NCI-H1930 (cell line): ENCODE data around the gene ST6GALNAC2.
"Not testable (repeated sequence)": the region's sequence is repeated elsewhere in the genome, so short reads cannot be mapped to it uniquely, and the experiment has no call there.

ENCODE experiments used
- DNase-seq, 2 experiments: peaks; one replicate each; lab custom pipeline; 2025; lab: John Stamatoyannopoulos, UW

The ST6GALNAC2 gene

DNA sequence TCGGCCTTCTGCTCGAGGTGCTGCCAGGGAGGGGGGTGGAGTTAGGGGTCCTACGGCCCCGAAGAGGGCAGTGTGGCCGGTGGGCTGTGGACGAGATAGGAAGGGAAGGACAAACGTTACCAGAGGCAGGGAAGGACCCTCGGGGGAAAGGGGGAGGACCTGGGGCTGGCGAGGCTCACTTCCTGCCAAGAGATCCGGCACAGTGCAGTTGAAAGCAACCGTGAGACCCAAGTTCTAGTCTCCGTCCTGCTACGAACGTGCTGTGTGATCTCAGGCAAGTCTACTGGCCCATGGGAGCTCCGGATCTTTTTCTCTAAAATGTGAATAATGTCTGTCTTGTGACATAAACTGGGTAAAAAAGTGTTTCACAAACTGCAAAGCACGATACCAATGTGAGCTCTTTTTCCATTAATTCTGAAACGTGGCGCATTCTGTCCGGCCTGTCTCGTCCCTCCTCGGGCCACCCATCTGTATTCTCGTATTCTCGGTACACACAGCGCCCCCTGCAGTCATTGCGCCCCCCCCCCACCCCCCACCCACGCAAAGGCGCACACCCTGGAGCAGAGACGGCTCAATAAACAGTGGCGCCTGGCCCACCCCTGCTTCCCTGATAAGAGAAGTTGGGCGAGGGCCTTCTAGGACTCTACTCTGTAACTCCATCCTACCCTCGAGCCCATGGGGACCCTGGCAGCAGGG lies 57.0 kb downstream of the ST6GALNAC2 start:
- no peak for DNase-seq

- DNase-seq = no peak
Observed at GRCh38 chr17:76528156-76528527, 57.5 kb downstream of the ST6GALNAC2 start.

GRCh38 chr17:76527430-76528111 lies 58.1 kb downstream of the ST6GALNAC2 start:
- no peak for DNase-seq

- not testable (repeated sequence) for DNase-seq
Observed at GRCh38 chr17:76527016-76527415, 58.6 kb downstream of the ST6GALNAC2 start.

GRCh38 chr17:76525513-76525833 lies 60.2 kb downstream of the ST6GALNAC2 start:
- not testable (repeated sequence) for DNase-seq

DNA sequence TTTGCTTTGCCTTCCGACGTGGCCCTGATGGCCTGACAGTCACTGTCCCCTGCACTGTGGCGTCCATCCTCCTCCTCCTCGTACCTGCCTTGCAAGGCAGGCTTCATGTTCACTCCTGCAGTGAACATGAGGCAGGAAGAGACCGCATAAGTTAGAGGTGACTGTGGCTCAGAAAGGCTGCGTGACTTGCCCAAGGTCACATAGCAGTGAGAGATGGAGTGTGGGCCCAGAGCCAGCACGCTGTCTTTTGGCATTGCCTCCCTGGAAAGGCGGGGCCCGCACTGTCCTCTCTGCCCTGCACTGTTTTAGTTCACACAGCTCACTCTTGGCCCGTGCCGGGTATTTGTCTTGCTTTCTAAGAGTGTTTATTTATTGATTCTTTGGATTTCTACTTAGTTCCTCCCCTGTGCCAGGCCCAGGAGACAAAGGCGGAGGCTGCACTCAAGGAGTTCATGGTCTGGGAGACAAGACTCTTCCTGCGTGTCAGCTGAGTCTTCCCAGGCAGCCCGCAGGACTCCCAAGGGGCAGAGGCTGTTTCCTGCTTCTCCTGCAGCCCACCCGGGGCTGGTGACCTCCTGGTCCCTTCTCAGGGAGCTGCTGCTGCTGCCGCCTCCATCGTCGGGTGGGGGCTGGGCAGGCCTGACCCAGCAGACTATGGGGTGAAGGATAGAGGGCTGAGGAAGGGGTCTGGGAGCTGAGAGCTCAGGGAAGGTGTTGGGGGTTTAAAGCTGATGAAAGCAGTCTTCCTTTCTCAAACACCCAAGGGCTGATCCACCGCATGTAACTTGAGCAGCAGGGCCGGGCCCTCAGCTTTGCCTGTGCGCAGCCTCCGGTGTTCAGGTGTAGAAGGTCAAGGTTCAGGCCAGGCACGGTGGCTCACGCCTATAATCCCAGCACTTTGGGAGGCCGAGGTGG lies 60.8 kb downstream of the ST6GALNAC2 start:
- no peak for DNase-seq

GRCh38 chr17:76523084-76524037 lies 62.3 kb downstream of the ST6GALNAC2 start:
- peak; percentile 66 to 69 for DNase-seq

GRCh38 chr17:76521683-76522082 lies 64.0 kb downstream of the ST6GALNAC2 start:
- DNase-seq = not testable (repeated sequence)

GRCh38 chr17:76521262-76521661 lies 64.4 kb downstream of the ST6GALNAC2 start:
- DNase-seq = no peak

DNA sequence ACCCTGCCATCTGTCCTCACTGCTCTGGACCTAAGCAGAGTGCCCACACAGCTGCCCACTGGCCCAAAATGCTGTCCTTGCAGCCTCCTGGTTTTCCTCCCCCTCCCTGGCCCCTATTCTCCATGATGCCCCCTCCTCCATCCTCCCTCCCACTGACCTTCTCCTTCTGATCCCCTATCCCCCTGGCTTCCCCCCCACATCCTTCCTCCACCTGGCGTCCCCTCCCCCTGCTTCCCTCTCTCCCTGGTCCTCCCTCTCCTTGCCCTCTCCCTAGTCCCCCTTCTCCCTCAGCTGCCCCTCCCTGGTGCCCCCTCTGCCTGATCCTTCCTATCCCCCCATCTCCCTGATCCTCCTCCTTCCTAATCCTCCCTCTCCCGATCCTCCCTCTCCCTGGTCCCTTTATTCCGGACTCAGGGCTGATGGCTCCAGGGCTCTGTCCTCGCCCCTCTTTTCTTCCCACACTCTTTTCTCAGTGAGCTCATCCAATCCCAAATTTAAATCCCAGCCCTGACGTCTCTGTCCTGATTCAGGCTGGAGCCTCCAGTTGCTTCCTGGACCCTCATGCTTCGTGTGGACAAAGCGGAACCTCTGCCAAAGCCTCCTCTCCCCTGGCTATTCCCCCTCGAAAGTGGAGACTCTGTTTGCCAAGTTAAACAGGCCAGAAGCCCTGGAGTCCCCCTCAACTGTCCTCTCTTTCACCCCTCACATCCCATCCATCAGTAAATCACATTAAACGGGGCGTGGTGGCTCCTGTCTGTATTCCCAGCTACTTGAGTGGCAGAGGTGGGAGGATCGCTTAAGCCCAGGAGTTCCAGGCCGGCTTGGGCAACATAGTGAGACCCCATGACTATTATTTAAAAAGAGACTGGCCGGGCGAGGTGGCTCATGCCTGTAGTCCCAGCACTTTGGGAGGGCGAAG lies 66.4 kb downstream of the ST6GALNAC2 start:
- DNase-seq = no peak

- no peak for DNase-seq
Observed at GRCh38 chr17:76517638-76518038, 68.0 kb downstream of the ST6GALNAC2 start.
